Naive thymus-derived CD8-positive, alpha-beta T cell (primary cell): Measurements from ENCODE around the gene MRM3. TPM values are rescaled to one million over a fixed set of nuclear protein-coding genes. Genes with fewer than 3 reads are reported as not detected.

Source experiments
- ATAC-seq, 2 donors: fragments of 150-1000 bp; cut with Tn5 transposase in 1 of 2; sonication (Bioruptor Pico), chemical (Tn5 transposase) in 1 of 2; 1 replicate in 1 of 2; 2 replicates in 1 of 2; pipeline ENCODE4 v1.10.0; 2021; ENCODE audit warnings: mild to moderate bottlenecking in 2 of 2, moderate library complexity in 2 of 2
- POLR2A ChIA-PET: fragments of 350-600 bp; sonication (Branson Sonifier 250); formaldehyde crosslinking; loops from one replicate; lab custom pipeline; 2021; ENCODE audit warnings: antibody characterized with exemption; lab: Charles Lee
- DNase-seq, 10 donors: peaks; one replicate each; pipeline versions ENCODE4 v3.0.0 to v3.0.0-alpha.2; 2020 to 2022
- H3K27ac Mint-ChIP-seq, 10 donors: one replicate each; pipeline ENCODE4 v1.8.0; 2020 to 2022; ENCODE audit warnings: mild to moderate bottlenecking in 10 of 10, mixed read lengths in 10 of 10, moderate library complexity in 4 of 10, inconsistent platforms in 1 of 10
- H3K27me3 Mint-ChIP-seq, 5 donors: one replicate each; pipeline ENCODE4 v1.8.0; 2021 to 2022; ENCODE audit warnings: mixed read lengths in 5 of 5
- H3K36me3 Mint-ChIP-seq, 3 donors: one replicate each; pipeline ENCODE4 v1.8.0; 2020 to 2022; ENCODE audit warnings: mixed read lengths in 3 of 3, mild to moderate bottlenecking in 2 of 3, inconsistent platforms in 1 of 3
- H3K4me1 Mint-ChIP-seq, 4 donors: one replicate each; pipeline ENCODE4 v1.8.0; 2021 to 2022; ENCODE audit warnings: mixed read lengths in 4 of 4
- H3K4me3 Mint-ChIP-seq, 10 donors: one replicate each; pipeline ENCODE4 v1.8.0; 2020 to 2022; ENCODE audit warnings: mild to moderate bottlenecking in 10 of 10, mixed read lengths in 10 of 10, moderate library complexity in 6 of 10, inconsistent platforms in 1 of 10
- H3K9me3 Mint-ChIP-seq, 9 donors: one replicate each; pipeline ENCODE4 v1.8.0; 2020 to 2022; ENCODE audit warnings: mixed read lengths in 9 of 9, mild to moderate bottlenecking in 3 of 9, inconsistent platforms in 1 of 9, moderate library complexity in 1 of 9
- polyA plus RNA-seq, 3 donors: library from polyadenylated mRNA; unstranded; fragments of 300-500 nt; fragmentation: Illumina TruSeq; gene quantifications; one replicate each; pipeline ENCODE4 v1.2.3, GENCODE V29; 2021
- total RNA-seq, 8 experiments: library from RNA in 2 of 8; stranded (reverse) in 2 of 8; gene quantifications; one replicate each; pipeline ENCODE4 v1.2.3 and lab custom pipeline; 2021 to 2026

The MRM3 gene
- total RNA-seq (10 to 100 TPM; 26.2 to 26.3 TPM), polyA plus RNA-seq (10 to 100 TPM; 23.7 to 27.2 (median 23.9) TPM), total RNA-seq (lab: John Stamatoyannopoulos, UW) (23.8 to 47.3 (median 29.3) reads per million in 6 experiments)

DNA sequence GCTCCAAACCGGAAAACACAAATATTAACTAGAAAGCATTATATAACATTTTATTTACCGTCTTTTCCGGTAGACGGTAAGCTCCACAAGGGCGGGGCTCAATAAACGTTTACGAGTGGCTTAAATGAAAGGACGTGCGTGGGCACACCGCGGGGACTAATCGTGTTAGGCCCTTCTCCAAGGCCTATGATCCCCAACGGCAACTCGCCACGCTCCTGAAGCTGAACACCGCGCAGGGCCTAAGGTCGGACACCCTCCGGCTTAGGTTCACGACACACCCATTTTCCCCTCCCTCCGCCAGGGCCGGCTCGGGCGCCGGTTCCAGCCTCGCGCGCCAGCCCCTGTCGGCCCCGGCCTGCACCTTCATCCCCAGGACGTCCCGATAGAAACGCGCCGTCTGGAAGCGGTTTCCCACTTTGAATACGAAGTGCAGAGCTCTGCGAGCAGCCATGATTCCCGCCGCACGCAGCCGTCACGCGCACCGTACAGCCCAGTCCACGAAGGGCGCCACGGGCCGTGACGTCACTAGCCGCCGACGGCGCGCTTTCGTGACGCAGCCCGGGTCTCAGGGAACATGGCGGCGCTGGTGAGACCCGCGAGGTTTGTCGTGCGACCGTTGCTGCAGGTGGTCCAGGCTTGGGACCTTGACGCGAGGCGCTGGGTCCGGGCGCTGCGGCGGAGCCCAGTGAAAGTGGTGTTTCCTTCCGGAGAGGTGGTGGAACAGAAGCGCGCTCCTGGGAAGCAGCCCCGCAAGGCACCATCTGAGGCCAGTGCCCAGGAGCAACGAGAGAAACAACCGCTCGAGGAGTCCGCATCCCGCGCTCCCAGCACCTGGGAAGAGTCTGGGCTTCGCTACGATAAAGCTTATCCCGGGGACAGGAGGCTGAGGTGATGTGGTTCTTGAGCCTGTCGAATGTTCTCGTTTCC lies at the start of gene MRM3, which contains the start of gene GLOD4:
MRM3 (plus strand) TSS at position 549 of the 927 bp plus-strand sequence; CDS start at position 575, 26 bp downstream.
GLOD4 (minus strand) TSS at position 476 of the 927 bp plus-strand sequence; CDS start at position 451, 25 bp downstream.
- POLR2A ChIA-PET: interaction anchor here (0.6 to 2.1 kb wide), 13 partner anchors 9 to 713 kb away, joined by 3 to 15 read pairs (median 4); partner anchors contain the start of genes GEMIN4, NXN, TIMM22 and VPS53
- Mint-ChIP-seq H3K27me3 (peaks cover 0 to 1% (median 0%) of the 10 kb centered on the region in 5 donors), H3K27ac (peak within 1 kb of the TSS; percentile 94 to 99 (median 98)), H3K4me3 (peak within 1 kb of the TSS; percentile 95 to 99 (median 98)), H3K9me3 (no peaks in the 10 kb centered on the region), H3K36me3 (peaks cover 0 to 40% (median 0%) of the 10 kb centered on the region in 3 donors), H3K4me1 (peaks cover 22 to 49% (median 45%) of the 10 kb centered on the region in 4 donors)
- DNase-seq: peak; percentile 92 to 98 (median 95)
- ATAC-seq: peak; percentile 95

DNA sequence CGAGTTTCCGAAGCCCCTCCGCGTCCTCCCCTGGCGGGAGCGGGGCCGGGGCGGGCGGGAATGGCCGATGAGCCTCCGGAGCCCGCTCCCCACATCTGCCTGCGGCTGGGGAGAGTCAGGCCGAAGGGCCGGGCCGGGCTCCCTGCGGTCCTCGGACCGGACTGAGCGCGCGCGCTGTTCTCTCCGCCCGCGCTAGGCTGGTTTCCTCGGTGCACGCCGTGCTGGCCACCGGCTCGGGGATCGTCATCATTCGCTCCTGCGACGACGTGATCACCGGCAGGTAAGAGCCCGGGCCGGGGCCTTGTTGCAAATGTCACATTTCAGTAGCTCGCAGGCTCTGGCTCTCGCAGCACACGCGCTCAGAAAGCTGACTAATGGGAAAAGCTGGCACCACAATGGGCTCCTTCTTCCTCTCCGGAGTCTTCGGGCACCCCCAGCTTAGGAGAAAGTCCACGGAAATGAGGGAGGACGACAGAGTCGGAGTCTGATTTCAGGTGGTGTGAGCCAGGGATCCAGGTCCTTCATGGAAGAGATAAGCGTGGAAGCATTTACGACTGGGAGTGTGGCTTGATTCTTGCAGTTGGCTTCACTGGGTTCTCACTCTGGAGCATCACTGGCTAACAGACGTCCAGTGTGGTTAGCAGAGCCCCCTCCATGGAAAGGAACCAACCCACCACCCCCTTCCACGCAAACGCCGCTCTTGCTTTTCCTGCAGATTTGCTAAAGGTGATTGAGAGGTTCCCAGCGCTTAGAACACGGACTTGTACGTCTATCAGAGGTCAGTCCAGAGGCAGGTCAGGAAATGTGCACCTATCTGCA lies 49.0 kb upstream of the MRM3 start:
- peaks cover 0 to 2% (median 0%) of the 10 kb centered on the region in 5 donors for H3K27me3 Mint-ChIP-seq
- peak in 5 of 10 donors; percentile 5 to 36 (median 13) for DNase-seq
- peak overlapping the region in 8 of 10 donors; percentile 36 to 86 (median 72) for H3K27ac Mint-ChIP-seq
- peak overlapping the region; percentile 80 to 92 (median 85) for H3K4me3 Mint-ChIP-seq
- H3K9me3 Mint-ChIP-seq: no peaks in the 10 kb centered on the region
- peaks cover 6 to 24% (median 11%) of the 10 kb centered on the region in 4 donors for H3K4me1 Mint-ChIP-seq
- POLR2A ChIA-PET: interaction anchor here (1.4 kb wide), 1 partner anchor 18 kb away, joined by 9 read pairs; the partner anchor contains the start of gene GEMIN4
- ATAC-seq: peak; percentile 38 to 59
- no peaks in the 10 kb centered on the region for H3K36me3 Mint-ChIP-seq

- H3K9me3 Mint-ChIP-seq: no peaks in the 10 kb centered on the region
- H3K36me3 Mint-ChIP-seq: peaks cover 0 to 5% (median 0%) of the 10 kb centered on the region in 3 donors
- no peaks in the 10 kb centered on the region for H3K27me3 Mint-ChIP-seq
- H3K4me1 Mint-ChIP-seq: peaks cover 8 to 24% (median 13%) of the 10 kb centered on the region in 4 donors
- H3K4me3 Mint-ChIP-seq: peak overlapping the region; percentile 80 to 92 (median 85)
- POLR2A ChIA-PET: interaction anchor here (1.4 kb wide), 1 partner anchor 17 kb away, joined by 9 read pairs; the partner anchor contains the start of gene GEMIN4
- H3K27ac Mint-ChIP-seq: peak overlapping the region in 6 of 10 donors; percentile 20 to 74 (median 55)
- no peak for ATAC-seq
- no peak for DNase-seq
Measured at GRCh38 chr17:733743-734142, 48.4 kb upstream of the MRM3 start.

GRCh38 chr17:737561-738113 lies 44.5 kb upstream of the MRM3 start:
- H3K4me3 Mint-ChIP-seq: no peak overlapping the region
- POLR2A ChIA-PET: interaction anchor here (0.6 to 1.4 kb wide), 2 partner anchors 12 to 53 kb away, joined by 3 read pairs; no protein-coding TSS in a partner anchor
- no peak overlapping the region for H3K27ac Mint-ChIP-seq
- H3K36me3 Mint-ChIP-seq: peaks cover 0 to 30% (median 0%) of the 10 kb centered on the region in 3 donors
- no peak for DNase-seq
- peaks cover 13 to 29% (median 20%) of the 10 kb centered on the region in 4 donors for H3K4me1 Mint-ChIP-seq
- H3K27me3 Mint-ChIP-seq: no peaks in the 10 kb centered on the region
- ATAC-seq: no peak
- H3K9me3 Mint-ChIP-seq: no peaks in the 10 kb centered on the region

DNA sequence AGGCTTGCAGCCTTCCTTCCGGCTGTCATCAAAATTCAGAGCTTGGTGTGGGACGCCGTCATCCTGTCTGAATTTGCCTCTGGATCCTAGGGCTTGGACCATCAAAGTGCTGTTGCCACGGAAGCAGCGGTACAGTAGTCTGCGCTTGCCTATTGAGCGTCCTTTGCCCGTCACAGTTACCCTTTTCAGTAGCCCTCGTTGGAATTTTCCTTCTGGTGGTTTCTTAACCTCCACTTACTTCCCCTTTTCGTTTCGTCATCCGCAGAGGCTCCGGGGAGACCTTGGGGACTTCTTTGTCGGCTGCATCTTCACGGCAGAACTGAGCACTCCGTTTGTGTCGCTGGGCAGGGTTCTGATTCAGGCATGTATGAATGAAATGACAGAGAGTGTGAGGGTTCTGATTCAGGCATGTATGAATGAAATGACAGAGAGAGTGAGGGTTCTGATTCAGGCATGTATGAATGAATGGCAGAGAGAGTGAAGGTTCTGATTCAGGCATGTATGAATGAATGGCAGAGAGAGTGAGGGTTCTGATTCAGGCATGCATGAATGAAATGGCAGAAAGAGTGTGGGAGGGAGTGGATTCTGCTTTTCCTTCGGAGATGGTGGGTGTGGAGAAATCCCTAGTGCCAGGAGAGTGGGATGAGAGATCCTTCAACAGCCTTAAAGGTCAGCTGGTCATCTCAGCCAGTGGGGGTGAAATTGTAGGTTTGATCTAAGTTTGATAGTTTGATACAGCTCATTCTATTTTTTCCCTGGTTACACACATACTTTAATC lies 41.7 kb upstream of the MRM3 start:
- peak; percentile 68 for ATAC-seq
- no peaks in the 10 kb centered on the region for H3K27me3 Mint-ChIP-seq
- H3K36me3 Mint-ChIP-seq: peaks cover 0 to 56% (median 5%) of the 10 kb centered on the region in 3 donors
- peak overlapping the region; percentile 44 to 90 (median 66) for H3K27ac Mint-ChIP-seq
- POLR2A ChIA-PET: interaction anchor here (0.8 kb wide), 1 partner anchor 12 kb away, joined by 3 read pairs; the partner anchor contains the start of gene GEMIN4
- H3K4me3 Mint-ChIP-seq: peak overlapping the region in 3 of 10 donors; percentile 0 to 16 (median 6)
- peaks cover 5 to 24% (median 12%) of the 10 kb centered on the region in 4 donors for H3K4me1 Mint-ChIP-seq
- peak in 2 of 10 donors; percentile 10 to 27 for DNase-seq
- no peaks in the 10 kb centered on the region for H3K9me3 Mint-ChIP-seq

DNA sequence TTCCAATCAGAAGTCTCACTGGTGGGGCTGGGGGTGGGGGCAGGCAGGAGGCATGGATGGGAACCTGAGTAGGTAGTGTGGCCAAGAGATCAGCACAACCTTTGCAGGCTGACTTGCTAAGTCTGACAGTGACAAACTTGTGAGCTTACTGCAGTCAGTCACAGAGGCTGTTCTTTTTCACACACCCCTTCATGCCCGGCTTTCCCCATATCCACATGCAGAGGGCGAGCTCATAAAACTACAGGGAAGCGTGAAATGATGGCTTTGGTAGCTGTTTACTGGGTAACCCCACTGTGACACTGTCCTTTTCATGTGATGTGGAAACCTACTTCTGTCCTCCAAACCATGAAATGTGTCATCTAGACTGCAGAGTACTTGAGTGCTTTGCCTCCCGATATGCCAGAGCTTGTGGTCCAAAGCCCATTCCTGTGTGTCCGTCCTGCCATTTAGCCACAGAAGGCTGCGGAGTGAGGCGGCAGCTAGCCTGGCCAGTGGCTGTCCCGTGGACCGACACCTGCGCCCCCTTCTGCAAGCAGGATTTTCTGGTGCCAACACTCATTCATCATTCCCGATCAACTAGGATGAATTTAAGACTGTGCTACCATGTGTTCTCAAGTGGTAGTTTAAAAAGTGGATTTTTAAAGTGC lies 39.9 kb upstream of the MRM3 start:
- H3K4me3 Mint-ChIP-seq: no peak overlapping the region
- peaks cover 5 to 24% (median 12%) of the 10 kb centered on the region in 4 donors for H3K4me1 Mint-ChIP-seq
- no peaks in the 10 kb centered on the region for H3K27me3 Mint-ChIP-seq
- peak overlapping the region in 5 of 10 donors; percentile 18 to 72 (median 47) for H3K27ac Mint-ChIP-seq
- DNase-seq (no peak), ATAC-seq (no peak)
- POLR2A ChIA-PET: no interaction called here
- H3K36me3 Mint-ChIP-seq: peaks cover 0 to 71% (median 5%) of the 10 kb centered on the region in 3 donors
- H3K9me3 Mint-ChIP-seq: no peaks in the 10 kb centered on the region

GRCh38 chr17:743139-743538 lies 39.0 kb upstream of the MRM3 start:
- no peaks in the 10 kb centered on the region for H3K9me3 Mint-ChIP-seq
- peaks cover 10 to 27% (median 15%) of the 10 kb centered on the region in 4 donors for H3K4me1 Mint-ChIP-seq
- no peak overlapping the region for H3K4me3 Mint-ChIP-seq
- ATAC-seq (no peak), DNase-seq (no peak)
- H3K27me3 Mint-ChIP-seq: no peaks in the 10 kb centered on the region
- peaks cover 0 to 79% (median 5%) of the 10 kb centered on the region in 3 donors for H3K36me3 Mint-ChIP-seq
- POLR2A ChIA-PET: no interaction called here
- peak overlapping the region in 2 of 10 donors; percentile 11 to 73 for H3K27ac Mint-ChIP-seq

DNA sequence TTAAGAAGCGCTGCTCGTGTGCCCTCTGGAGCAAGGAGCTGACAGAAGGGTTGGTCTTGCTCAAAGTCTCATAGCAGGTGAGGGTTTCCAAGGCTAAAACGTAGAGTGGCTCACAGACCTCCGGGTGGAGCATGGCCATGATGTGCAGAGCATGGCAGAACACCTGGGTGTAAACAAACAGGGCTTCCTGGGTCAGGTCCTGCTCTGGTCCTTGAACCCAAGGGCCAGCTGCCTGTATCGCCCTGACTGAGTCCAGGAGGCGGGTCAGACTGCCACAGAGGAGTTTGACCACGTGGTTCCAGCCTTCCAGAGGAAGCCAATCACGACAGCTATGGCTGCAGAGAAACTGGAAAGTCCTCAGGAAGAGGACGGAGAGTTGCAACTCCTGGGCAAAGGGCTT lies 37.2 kb upstream of the MRM3 start:
- no peak overlapping the region for H3K27ac Mint-ChIP-seq
- no peaks in the 10 kb centered on the region for H3K9me3 Mint-ChIP-seq
- peaks cover 20 to 40% (median 23%) of the 10 kb centered on the region in 4 donors for H3K4me1 Mint-ChIP-seq
- POLR2A ChIA-PET: no interaction called here
- H3K36me3 Mint-ChIP-seq: peaks cover 0 to 77% (median 8%) of the 10 kb centered on the region in 3 donors
- no peaks in the 10 kb centered on the region for H3K27me3 Mint-ChIP-seq
- H3K4me3 Mint-ChIP-seq: no peak overlapping the region
- ATAC-seq: no peak
- DNase-seq: no peak

GRCh38 chr17:745406-745805 lies 36.7 kb upstream of the MRM3 start:
- no peak overlapping the region for H3K4me3 Mint-ChIP-seq
- peaks cover 0 to 75% (median 8%) of the 10 kb centered on the region in 3 donors for H3K36me3 Mint-ChIP-seq
- no peaks in the 10 kb centered on the region for H3K9me3 Mint-ChIP-seq
- DNase-seq (no peak), ATAC-seq (no peak)
- no peaks in the 10 kb centered on the region for H3K27me3 Mint-ChIP-seq
- POLR2A ChIA-PET: no interaction called here
- H3K4me1 Mint-ChIP-seq: peaks cover 22 to 40% (median 25%) of the 10 kb centered on the region in 4 donors
- peak overlapping the region in 1 of 10 donors; percentile 53 for H3K27ac Mint-ChIP-seq

- Mint-ChIP-seq H3K9me3 (no peaks in the 10 kb centered on the region), H3K27ac (no peak overlapping the region), H3K4me1 (peaks cover 25 to 41% (median 30%) of the 10 kb centered on the region in 4 donors), H3K36me3 (peaks cover 0 to 67% (median 8%) of the 10 kb centered on the region in 3 donors), H3K27me3 (no peaks in the 10 kb centered on the region), H3K4me3 (no peak overlapping the region)
- ATAC-seq: no peak
- POLR2A ChIA-PET: no interaction called here
- DNase-seq: no peak
Measured at GRCh38 chr17:746181-746580, 36.0 kb upstream of the MRM3 start.
